Liver (tissue), 3 donors: ENCODE data around the gene MTURN.

Source experiments
- CTCF ChIP-seq: fragments of 150-350 bp; IDR thresholded peaks from 2 replicates; pipeline ENCODE4 v1.5.1; 2017; ENCODE audit warnings: improper control_type of control experiment, low read depth, low read length; ENCODE audit not compliant: missing input control
- EGR1 ChIP-seq, 2 donors: IDR thresholded peaks; 2 replicates each; pipeline ENCODE4 v1.6.1; 2016 to 2018; ENCODE audit warnings: antibody characterized with exemption in 2 of 2, low read depth in 2 of 2
- MAX ChIP-seq: IDR thresholded peaks from 2 replicates; pipeline ENCODE4 v1.6.1; 2016; ENCODE audit warnings: antibody characterized with exemption
- RAD21 ChIP-seq, 2 donors: IDR thresholded peaks; 2 replicates each; pipeline ENCODE4 v1.6.1; 2016; ENCODE audit warnings: antibody characterized with exemption in 2 of 2, mild to moderate bottlenecking in 2 of 2
- TF ChIP-seq, protein P1 (sequence below): IDR thresholded peaks from 2 replicates; pipeline ENCODE4 v1.6.1; 2016; ENCODE audit warnings: antibody characterized with exemption, mild to moderate bottlenecking
- TF ChIP-seq, protein P2 (sequence below): IDR thresholded peaks from 2 replicates; pipeline ENCODE4 v1.6.1; 2016; ENCODE audit warnings: antibody characterized with exemption
- donor health status: healthy.
- donor health status: healthy.

DNA sequence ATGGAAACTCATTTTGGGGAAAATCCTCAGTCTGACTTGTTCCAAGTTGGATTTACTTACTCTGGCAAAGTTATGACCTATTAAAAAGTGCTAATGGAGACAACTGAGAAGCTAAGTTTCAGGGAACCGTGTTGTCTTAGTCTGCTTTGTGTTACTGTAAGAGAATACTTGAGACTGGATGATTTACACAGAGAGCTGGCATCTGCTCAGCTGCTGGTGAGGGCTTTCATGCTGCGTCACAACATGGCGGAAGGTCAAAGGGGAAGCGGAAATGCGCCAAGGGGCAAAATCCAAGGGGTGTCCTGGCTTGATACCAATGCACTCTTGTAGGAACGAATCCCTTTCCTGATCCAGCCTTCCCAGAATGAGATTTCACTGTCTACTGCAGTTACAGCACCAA, 46.4 kb downstream of the MTURN start:
- TF ChIP-seq EGR1 (IDR thresholded peaks at IDR 0.05; ENCODE audit: low read depth in 2 of 2) (no peak), MAX (no peak), RAD21 (IDR thresholded peaks at IDR 0.05) (no peak), CTCF (no peak)
- TF ChIP-seq, protein P1, sequence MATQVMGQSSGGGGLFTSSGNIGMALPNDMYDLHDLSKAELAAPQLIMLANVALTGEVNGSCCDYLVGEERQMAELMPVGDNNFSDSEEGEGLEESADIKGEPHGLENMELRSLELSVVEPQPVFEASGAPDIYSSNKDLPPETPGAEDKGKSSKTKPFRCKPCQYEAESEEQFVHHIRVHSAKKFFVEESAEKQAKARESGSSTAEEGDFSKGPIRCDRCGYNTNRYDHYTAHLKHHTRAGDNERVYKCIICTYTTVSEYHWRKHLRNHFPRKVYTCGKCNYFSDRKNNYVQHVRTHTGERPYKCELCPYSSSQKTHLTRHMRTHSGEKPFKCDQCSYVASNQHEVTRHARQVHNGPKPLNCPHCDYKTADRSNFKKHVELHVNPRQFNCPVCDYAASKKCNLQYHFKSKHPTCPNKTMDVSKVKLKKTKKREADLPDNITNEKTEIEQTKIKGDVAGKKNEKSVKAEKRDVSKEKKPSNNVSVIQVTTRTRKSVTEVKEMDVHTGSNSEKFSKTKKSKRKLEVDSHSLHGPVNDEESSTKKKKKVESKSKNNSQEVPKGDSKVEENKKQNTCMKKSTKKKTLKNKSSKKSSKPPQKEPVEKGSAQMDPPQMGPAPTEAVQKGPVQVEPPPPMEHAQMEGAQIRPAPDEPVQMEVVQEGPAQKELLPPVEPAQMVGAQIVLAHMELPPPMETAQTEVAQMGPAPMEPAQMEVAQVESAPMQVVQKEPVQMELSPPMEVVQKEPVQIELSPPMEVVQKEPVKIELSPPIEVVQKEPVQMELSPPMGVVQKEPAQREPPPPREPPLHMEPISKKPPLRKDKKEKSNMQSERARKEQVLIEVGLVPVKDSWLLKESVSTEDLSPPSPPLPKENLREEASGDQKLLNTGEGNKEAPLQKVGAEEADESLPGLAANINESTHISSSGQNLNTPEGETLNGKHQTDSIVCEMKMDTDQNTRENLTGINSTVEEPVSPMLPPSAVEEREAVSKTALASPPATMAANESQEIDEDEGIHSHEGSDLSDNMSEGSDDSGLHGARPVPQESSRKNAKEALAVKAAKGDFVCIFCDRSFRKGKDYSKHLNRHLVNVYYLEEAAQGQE = no peak
- TF ChIP-seq, protein P2, sequence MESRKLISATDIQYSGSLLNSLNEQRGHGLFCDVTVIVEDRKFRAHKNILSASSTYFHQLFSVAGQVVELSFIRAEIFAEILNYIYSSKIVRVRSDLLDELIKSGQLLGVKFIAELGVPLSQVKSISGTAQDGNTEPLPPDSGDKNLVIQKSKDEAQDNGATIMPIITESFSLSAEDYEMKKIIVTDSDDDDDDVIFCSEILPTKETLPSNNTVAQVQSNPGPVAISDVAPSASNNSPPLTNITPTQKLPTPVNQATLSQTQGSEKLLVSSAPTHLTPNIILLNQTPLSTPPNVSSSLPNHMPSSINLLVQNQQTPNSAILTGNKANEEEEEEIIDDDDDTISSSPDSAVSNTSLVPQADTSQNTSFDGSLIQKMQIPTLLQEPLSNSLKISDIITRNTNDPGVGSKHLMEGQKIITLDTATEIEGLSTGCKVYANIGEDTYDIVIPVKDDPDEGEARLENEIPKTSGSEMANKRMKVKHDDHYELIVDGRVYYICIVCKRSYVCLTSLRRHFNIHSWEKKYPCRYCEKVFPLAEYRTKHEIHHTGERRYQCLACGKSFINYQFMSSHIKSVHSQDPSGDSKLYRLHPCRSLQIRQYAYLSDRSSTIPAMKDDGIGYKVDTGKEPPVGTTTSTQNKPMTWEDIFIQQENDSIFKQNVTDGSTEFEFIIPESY = no peak
